HepG2 (cell line): ENCODE data around the gene STIP1. TPM values are rescaled to one million over a fixed set of nuclear protein-coding genes. Genes with fewer than 3 reads are reported as not detected.

Source experiments
- ATAC-seq: fragments of 200-7000 bp; cut with Tn5 transposase; 3 replicates; pipeline ENCODE4 v1.9.1; 2020; ENCODE audit warnings: mild to moderate bottlenecking, moderate library complexity
- BruUV-seq: library from RNA; stranded (reverse); fragments of 400-500 nt; replicated peaks from 2 replicates; lab custom pipeline; 2021; lab: Mats Ljungman, UMichigan
- CTCF ChIA-PET: fragments of 300-600 bp; formaldehyde crosslinking; extraction: SDS; loops from one replicate; lab custom pipeline; 2021; ENCODE audit warnings: low total read pairs, inconsistent platforms, low intra/inter-chr PET ratio; lab: Yijun Ruan, JAX
- POLR2A ChIA-PET: fragments of 350-600 bp; sonication (Branson Sonifier 250); formaldehyde crosslinking; loops from one replicate; lab custom pipeline; 2020; ENCODE audit warnings: antibody characterized with exemption, inconsistent platforms; lab: Yijun Ruan, JAX
- DNase-seq: peaks from one replicate; pipeline ENCODE4 v3.0.0-alpha.2; 2015; ENCODE audit warnings: low spot score
- FAIRE-seq: peaks from 3 replicates; lab custom pipeline; 2011; peaks lifted over from hg19 to GRCh38; lab: Jason Lieb, UNC
- H2AFZ ChIP-seq: one replicate; pipeline ENCODE4 v1.6.1; 2011; ENCODE audit warnings: low read length, inconsistent platforms
- H3K27ac ChIP-seq: fragments of 300-600 bp; 3 replicates; pipeline ENCODE4 v1.8.0; 2011; ENCODE audit warnings: mixed run types, mild to moderate bottlenecking, mixed read lengths, low read length, inconsistent platforms; ENCODE audit not compliant: insufficient read depth; ENCODE audit errors: extremely low read length
- H3K27me3 ChIP-seq, 2 experiments: fragments of 200-600 bp in 1 of 2; 2 replicates in 1 of 2; 3 replicates in 1 of 2; pipeline versions ENCODE4 v1.6.0 to v1.8.0; 2011; ENCODE audit warnings: low read length in 2 of 2, mild to moderate bottlenecking in 2 of 2, moderate library complexity in 2 of 2, inconsistent platforms in 1 of 2; ENCODE audit not compliant: insufficient read depth in 2 of 2, control insufficient read depth in 1 of 2
- H3K36me3 ChIP-seq, 2 experiments: fragments of 200-600 bp in 1 of 2; replicated peaks in 1 of 2; 2 replicates in 1 of 2; 3 replicates in 1 of 2; pipeline versions ENCODE4 v1.5.1 to v1.8.0; 2011; ENCODE audit warnings: low read length in 2 of 2, inconsistent platforms in 1 of 2; ENCODE audit not compliant: insufficient read depth in 2 of 2, control insufficient read depth in 1 of 2
- H3K4me1 ChIP-seq: 2 replicates; pipeline ENCODE4 v1.5.1; 2012; ENCODE audit warnings: low read length, inconsistent platforms; ENCODE audit not compliant: insufficient read depth
- H3K4me2 ChIP-seq: 2 replicates; pipeline ENCODE4 v1.6.0; 2011; ENCODE audit warnings: low read depth, low read length, inconsistent platforms
- H3K4me3 ChIP-seq, 3 experiments: fragments of 200-600 bp in 1 of 3; sonication (generic), shearing (Covaris generic) in 1 of 3; replicated peaks in 1 of 3; 2 replicates each; pipeline ENCODE4 v1.5.1; 2011 to 2016; ENCODE audit warnings: low read length in 3 of 3, inconsistent platforms in 2 of 3, low read depth in 2 of 3, mild to moderate bottlenecking in 2 of 3, control low read depth in 1 of 3, mixed read lengths in 1 of 3; ENCODE audit not compliant: insufficient read depth in 1 of 3
- H3K79me2 ChIP-seq: one replicate; pipeline ENCODE4 v1.6.1; 2011; ENCODE audit warnings: low read length, inconsistent platforms; ENCODE audit not compliant: insufficient read depth
- H3K9ac ChIP-seq: 2 replicates; pipeline ENCODE4 v1.6.0; 2011; ENCODE audit warnings: mild to moderate bottlenecking, low read depth, low read length, inconsistent platforms; ENCODE audit not compliant: insufficient read depth
- H3K9me3 ChIP-seq: 2 replicates; pipeline ENCODE4 v1.5.1; 2012; ENCODE audit warnings: mild to moderate bottlenecking, low read length
- H4K20me1 ChIP-seq: 2 replicates; pipeline ENCODE4 v1.6.0; 2011; ENCODE audit warnings: inconsistent platforms, mild to moderate bottlenecking, low read length, moderate library complexity; ENCODE audit not compliant: insufficient read depth
- AHR ChIP-seq: IDR thresholded peaks from 2 replicates; pipeline ENCODE4 v1.6.1; 2018; ENCODE audit warnings: missing genetic modification reagents, missing compliant biosample characterization
- ETS1 ChIP-seq: sonication (generic); formaldehyde crosslinking; IDR thresholded peaks from 2 replicates; pipeline ENCODE4 v1.4.0; 2020; ENCODE audit warnings: missing genetic modification reagents
- FOXO4 ChIP-seq: sonication (generic); formaldehyde crosslinking; conservative IDR thresholded peaks from 2 replicates; pipeline ENCODE4 v1.8.1; 2023; ENCODE audit warnings: missing genetic modification reagents
- GPN1 ChIP-seq: sonication (generic); formaldehyde crosslinking; IDR thresholded peaks from 2 replicates; pipeline ENCODE4 v1.5.1; 2020; ENCODE audit warnings: missing genetic modification reagents, borderline replicate concordance
- HIC2 ChIP-seq: sonication (generic); formaldehyde crosslinking; IDR thresholded peaks from 2 replicates; pipeline ENCODE4 v1.9.0; 2022; ENCODE audit warnings: low read depth, missing genetic modification reagents
- HOXD1 ChIP-seq: sonication (generic); formaldehyde crosslinking; IDR thresholded peaks from 2 replicates; pipeline ENCODE4 v1.5.0; 2020; ENCODE audit warnings: missing genetic modification reagents
- MEIS2 ChIP-seq: sonication (generic); formaldehyde crosslinking; IDR thresholded peaks from 2 replicates; pipeline ENCODE4 v1.9.0; 2021; ENCODE audit warnings: mild to moderate bottlenecking, missing genetic modification reagents
- NFKB2 ChIP-seq: sonication (generic); formaldehyde crosslinking; IDR thresholded peaks from 2 replicates; pipeline ENCODE4 v1.4.0; 2020; ENCODE audit warnings: missing genetic modification reagents, borderline replicate concordance
- RARA ChIP-seq: IDR thresholded peaks from 2 replicates; pipeline ENCODE4 v1.6.1; 2016; ENCODE audit warnings: missing genetic modification reagents, missing compliant biosample characterization
- TEAD3 ChIP-seq: optimal IDR thresholded peaks from 2 replicates; pipeline ENCODE3; 2016; ENCODE audit warnings: borderline replicate concordance
- ZNF451 ChIP-seq: sonication (generic); formaldehyde crosslinking; IDR thresholded peaks from 2 replicates; pipeline ENCODE4 v1.5.0; 2020; ENCODE audit warnings: mild to moderate bottlenecking, missing genetic modification reagents
- ZNF781 ChIP-seq: sonication (generic); formaldehyde crosslinking; IDR thresholded peaks from 2 replicates; pipeline ENCODE4 v1.5.1; 2020; ENCODE audit warnings: borderline replicate concordance, mild to moderate bottlenecking, missing genetic modification reagents; ENCODE audit errors: not compliant biosample characterization
- WGBS: methylation state at CpG from one replicate; pipeline ENCODE4 v1.1.6; 2017; ENCODE audit warnings: low lambda C conversion rate; 5-methylcytosine and 5-hydroxymethylcytosine counted together
- in situ Hi-C: cut with HindIII; loops from 2 replicates; pipeline ENCODE4 v1.10.0; 2017; ENCODE audit warnings: low pct_unique_long_range_greater_than_20kb; ENCODE audit not compliant: extremely low pct_ligation_motif_present
- intact Hi-C: fragments of 100-400 bp; cut with micrococcal nuclease; formaldehyde crosslinking; loops from one replicate; pipeline ENCODE4 v1.10.0; 2022; ENCODE audit not compliant: unreplicated experiment
- polyA plus RNA-seq, 8 experiments: library from polyadenylated mRNA; depleted of rRNA in 3 of 8; stranded (reverse) in 7 of 8; unstranded in 1 of 8; fragments of >200 nt; fragmentation: Illumina TruSeq in 4 of 8; extraction: Trizol in 4 of 8; gene quantifications; 2 replicates each; pipeline versions ENCODE4 v1.2.1 to v1.2.3, GENCODE V29; 2011 to 2016; ENCODE audit warnings: low read depth in 4 of 8, missing spikeins in 1 of 8, mixed read lengths in 1 of 8; ENCODE audit not compliant: insufficient read depth in 1 of 8
- total RNA-seq, 5 experiments: library from RNA; depleted of rRNA; stranded (reverse); fragments of >200 nt; fragmentation: Illumina TruSeq; extraction: Trizol; gene quantifications; 2 replicates each; pipeline ENCODE4 v1.2.3, GENCODE V29; 2016; ENCODE audit warnings: low read depth in 1 of 5
- TF ChIP-seq, protein P1 (sequence below): sonication (generic); formaldehyde crosslinking; IDR thresholded peaks from 2 replicates; pipeline ENCODE4 v1.4.0; 2020; ENCODE audit warnings: missing genetic modification reagents
- TF ChIP-seq, protein P2 (sequence below): IDR thresholded peaks from 2 replicates; pipeline ENCODE4 v1.6.1; 2016; ENCODE audit warnings: low read depth, missing genetic modification reagents, missing compliant biosample characterization

Gene STIP1
- total and polyA plus RNA-seq, 2 of the 13 experiments (the other 11 are each of a cell fraction or from before 2014, with no cell fraction given), result 81.1 to 217 TPM

- WGBS, result 95% methylated on average over 9 of the region's 9 CpGs
- H3K79me2 ChIP-seq, result peaks cover 14% of the 10 kb centered on the region
- no TSS peak for BruUV-seq
- H3K36me3 ChIP-seq, result peaks cover 51 to 85% of the 10 kb centered on the region in 2 experiments
- DNase-seq (no peak), ATAC-seq (no peak), FAIRE-seq (no peak)
- H3K27me3 ChIP-seq, result no peaks in the 10 kb centered on the region
- no peaks in the 10 kb centered on the region for H3K9me3 ChIP-seq
- POLR2A ChIA-PET, result interaction anchor here (1.5 kb wide), 1 partner anchor 11 kb away, joined by 6 read pairs; the partner anchor contains the start of gene STIP1
- no peak overlapping the region for H3K4me3 ChIP-seq
- in situ Hi-C loops, result no loop called here
- CTCF ChIA-PET, result no interaction called here
- no peaks in the 10 kb centered on the region for H3K4me1 ChIP-seq
- no peaks in the 10 kb centered on the region for H4K20me1 ChIP-seq
- H3K9ac ChIP-seq, result no peak overlapping the region
- intact Hi-C loops, result no loop called here
- no peak overlapping the region for H3K4me2 ChIP-seq
- H3K27ac ChIP-seq, result no peak overlapping the region
- H2AFZ ChIP-seq, result no peak overlapping the region
- no peak for TF ChIP-seq FOXO4 (CRISPR knock-in tag)
- TF ChIP-seq GPN1, result no peak
- TF ChIP-seq HOXD1 (CRISPR knock-in tag), result no peak
- TF ChIP-seq AHR, result no peak
- no peak for TF ChIP-seq ETS1 (CRISPR knock-in tag)
- TF ChIP-seq ZNF781 (CRISPR knock-in tag), result no peak
- no peak for TF ChIP-seq RARA (CRISPR knock-in tag)
- TF ChIP-seq TEAD3, result no peak
- TF ChIP-seq, protein P1, sequence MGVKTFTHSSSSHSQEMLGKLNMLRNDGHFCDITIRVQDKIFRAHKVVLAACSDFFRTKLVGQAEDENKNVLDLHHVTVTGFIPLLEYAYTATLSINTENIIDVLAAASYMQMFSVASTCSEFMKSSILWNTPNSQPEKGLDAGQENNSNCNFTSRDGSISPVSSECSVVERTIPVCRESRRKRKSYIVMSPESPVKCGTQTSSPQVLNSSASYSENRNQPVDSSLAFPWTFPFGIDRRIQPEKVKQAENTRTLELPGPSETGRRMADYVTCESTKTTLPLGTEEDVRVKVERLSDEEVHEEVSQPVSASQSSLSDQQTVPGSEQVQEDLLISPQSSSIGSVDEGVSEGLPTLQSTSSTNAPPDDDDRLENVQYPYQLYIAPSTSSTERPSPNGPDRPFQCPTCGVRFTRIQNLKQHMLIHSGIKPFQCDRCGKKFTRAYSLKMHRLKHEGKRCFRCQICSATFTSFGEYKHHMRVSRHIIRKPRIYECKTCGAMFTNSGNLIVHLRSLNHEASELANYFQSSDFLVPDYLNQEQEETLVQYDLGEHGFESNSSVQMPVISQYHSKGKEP (CRISPR knock-in tag), result no peak
- TF ChIP-seq, protein P2, sequence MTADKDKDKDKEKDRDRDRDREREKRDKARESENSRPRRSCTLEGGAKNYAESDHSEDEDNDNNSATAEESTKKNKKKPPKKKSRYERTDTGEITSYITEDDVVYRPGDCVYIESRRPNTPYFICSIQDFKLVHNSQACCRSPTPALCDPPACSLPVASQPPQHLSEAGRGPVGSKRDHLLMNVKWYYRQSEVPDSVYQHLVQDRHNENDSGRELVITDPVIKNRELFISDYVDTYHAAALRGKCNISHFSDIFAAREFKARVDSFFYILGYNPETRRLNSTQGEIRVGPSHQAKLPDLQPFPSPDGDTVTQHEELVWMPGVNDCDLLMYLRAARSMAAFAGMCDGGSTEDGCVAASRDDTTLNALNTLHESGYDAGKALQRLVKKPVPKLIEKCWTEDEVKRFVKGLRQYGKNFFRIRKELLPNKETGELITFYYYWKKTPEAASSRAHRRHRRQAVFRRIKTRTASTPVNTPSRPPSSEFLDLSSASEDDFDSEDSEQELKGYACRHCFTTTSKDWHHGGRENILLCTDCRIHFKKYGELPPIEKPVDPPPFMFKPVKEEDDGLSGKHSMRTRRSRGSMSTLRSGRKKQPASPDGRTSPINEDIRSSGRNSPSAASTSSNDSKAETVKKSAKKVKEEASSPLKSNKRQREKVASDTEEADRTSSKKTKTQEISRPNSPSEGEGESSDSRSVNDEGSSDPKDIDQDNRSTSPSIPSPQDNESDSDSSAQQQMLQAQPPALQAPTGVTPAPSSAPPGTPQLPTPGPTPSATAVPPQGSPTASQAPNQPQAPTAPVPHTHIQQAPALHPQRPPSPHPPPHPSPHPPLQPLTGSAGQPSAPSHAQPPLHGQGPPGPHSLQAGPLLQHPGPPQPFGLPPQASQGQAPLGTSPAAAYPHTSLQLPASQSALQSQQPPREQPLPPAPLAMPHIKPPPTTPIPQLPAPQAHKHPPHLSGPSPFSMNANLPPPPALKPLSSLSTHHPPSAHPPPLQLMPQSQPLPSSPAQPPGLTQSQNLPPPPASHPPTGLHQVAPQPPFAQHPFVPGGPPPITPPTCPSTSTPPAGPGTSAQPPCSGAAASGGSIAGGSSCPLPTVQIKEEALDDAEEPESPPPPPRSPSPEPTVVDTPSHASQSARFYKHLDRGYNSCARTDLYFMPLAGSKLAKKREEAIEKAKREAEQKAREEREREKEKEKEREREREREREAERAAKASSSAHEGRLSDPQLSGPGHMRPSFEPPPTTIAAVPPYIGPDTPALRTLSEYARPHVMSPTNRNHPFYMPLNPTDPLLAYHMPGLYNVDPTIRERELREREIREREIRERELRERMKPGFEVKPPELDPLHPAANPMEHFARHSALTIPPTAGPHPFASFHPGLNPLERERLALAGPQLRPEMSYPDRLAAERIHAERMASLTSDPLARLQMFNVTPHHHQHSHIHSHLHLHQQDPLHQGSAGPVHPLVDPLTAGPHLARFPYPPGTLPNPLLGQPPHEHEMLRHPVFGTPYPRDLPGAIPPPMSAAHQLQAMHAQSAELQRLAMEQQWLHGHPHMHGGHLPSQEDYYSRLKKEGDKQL (CRISPR knock-in tag), result no peak
- TF ChIP-seq MEIS2 (CRISPR knock-in tag), result no peak
- no peak for TF ChIP-seq NFKB2 (CRISPR knock-in tag)
- no peak for TF ChIP-seq HIC2 (CRISPR knock-in tag)
- TF ChIP-seq ZNF451, result no peak
Observed at GRCh38 chr11:64196626-64197025, 10.7 kb downstream of the STIP1 start.
